ENCODE measurements around the gene A2ML1.
"Not testable (repeated sequence)": the region's sequence is repeated elsewhere in the genome, so short reads cannot be mapped to it uniquely, and the experiment has no call there.

The A2ML1 gene

GRCh38 chr12:8822298-8822697 lies at the start of gene A2ML1:
Gene A2ML1 (plus strand): TSS chr12:8822621. CDS start chr12:8822652, 31 bp downstream.
- FAIRE-seq (no peak), DNase-seq (ENCODE audit: insufficient read length, low spot score) (no peak)

- FAIRE-seq (no peak), DNase-seq (ENCODE audit: insufficient read length, low spot score) (no peak)
Measured at GRCh38 chr12:8773461-8773860, 49.0 kb upstream of the A2ML1 start.

- no peak for FAIRE-seq
- DNase-seq (ENCODE audit: insufficient read length, low spot score), result no peak
Measured at GRCh38 chr12:8779281-8779680, 43.1 kb upstream of the A2ML1 start.

- FAIRE-seq, result no peak
- no peak for DNase-seq (ENCODE audit: insufficient read length, low spot score)
Measured at GRCh38 chr12:8779862-8780261, 42.6 kb upstream of the A2ML1 start.

- no peak for DNase-seq (ENCODE audit: insufficient read length, low spot score)
- no peak for FAIRE-seq
Measured at GRCh38 chr12:8780389-8780788, 42.0 kb upstream of the A2ML1 start.

GRCh38 chr12:8781381-8782127 lies 40.9 kb upstream of the A2ML1 start:
- DNase-seq (ENCODE audit: insufficient read length, low spot score) (no peak), FAIRE-seq (no peak)

- FAIRE-seq, result no peak
- DNase-seq (ENCODE audit: insufficient read length, low spot score), result no peak
Measured at GRCh38 chr12:8784290-8784888, 38.0 kb upstream of the A2ML1 start.

- DNase-seq (ENCODE audit: insufficient read length, low spot score), result no peak
- no peak for FAIRE-seq
Measured at GRCh38 chr12:8785499-8785898, 36.9 kb upstream of the A2ML1 start.

GRCh38 chr12:8787206-8787605 lies 35.2 kb upstream of the A2ML1 start:
- not testable (repeated sequence) for DNase-seq (ENCODE audit: insufficient read length, low spot score); FAIRE-seq

- not testable (repeated sequence) for FAIRE-seq; DNase-seq (ENCODE audit: insufficient read length, low spot score)
Measured at GRCh38 chr12:8788706-8789105, 33.7 kb upstream of the A2ML1 start.

GRCh38 chr12:8789341-8790013 lies 32.9 kb upstream of the A2ML1 start:
- not testable (repeated sequence) for FAIRE-seq; DNase-seq (ENCODE audit: insufficient read length, low spot score)

- not testable (repeated sequence) for FAIRE-seq; DNase-seq (ENCODE audit: insufficient read length, low spot score)
Measured at GRCh38 chr12:8793226-8793625, 29.2 kb upstream of the A2ML1 start.

- DNase-seq (ENCODE audit: insufficient read length, low spot score); FAIRE-seq: not testable (repeated sequence)
Measured at GRCh38 chr12:8794611-8795010, 27.8 kb upstream of the A2ML1 start.

- FAIRE-seq (no peak), DNase-seq (ENCODE audit: insufficient read length, low spot score) (no peak)
Measured at GRCh38 chr12:8796831-8797626, 25.4 kb upstream of the A2ML1 start.

- FAIRE-seq; DNase-seq (ENCODE audit: insufficient read length, low spot score): not testable (repeated sequence)
Measured at GRCh38 chr12:8801213-8801612, 21.2 kb upstream of the A2ML1 start.

GRCh38 chr12:8804833-8805232 lies 17.6 kb upstream of the A2ML1 start:
- FAIRE-seq; DNase-seq (ENCODE audit: insufficient read length, low spot score): not testable (repeated sequence)

GRCh38 chr12:8805487-8805886 lies 16.9 kb upstream of the A2ML1 start:
- DNase-seq (ENCODE audit: insufficient read length, low spot score); FAIRE-seq: not testable (repeated sequence)

- not testable (repeated sequence) for DNase-seq (ENCODE audit: insufficient read length, low spot score); FAIRE-seq
Measured at GRCh38 chr12:8807084-8807483, 15.3 kb upstream of the A2ML1 start.

GRCh38 chr12:8810112-8810511 lies 12.3 kb upstream of the A2ML1 start:
- FAIRE-seq; DNase-seq (ENCODE audit: insufficient read length, low spot score): not testable (repeated sequence)

GRCh38 chr12:8813572-8814357 lies 8.7 kb upstream of the A2ML1 start:
- DNase-seq (ENCODE audit: insufficient read length, low spot score) (no peak), FAIRE-seq (no peak)
